Measurements from ENCODE around the gene KHNYN. TPM values are rescaled to one million over a fixed set of nuclear protein-coding genes. Genes with fewer than 3 reads are reported as not detected.

KHNYN gene
- polyA plus RNA-seq, 1 experiment, result 19.7 TPM

DNA sequence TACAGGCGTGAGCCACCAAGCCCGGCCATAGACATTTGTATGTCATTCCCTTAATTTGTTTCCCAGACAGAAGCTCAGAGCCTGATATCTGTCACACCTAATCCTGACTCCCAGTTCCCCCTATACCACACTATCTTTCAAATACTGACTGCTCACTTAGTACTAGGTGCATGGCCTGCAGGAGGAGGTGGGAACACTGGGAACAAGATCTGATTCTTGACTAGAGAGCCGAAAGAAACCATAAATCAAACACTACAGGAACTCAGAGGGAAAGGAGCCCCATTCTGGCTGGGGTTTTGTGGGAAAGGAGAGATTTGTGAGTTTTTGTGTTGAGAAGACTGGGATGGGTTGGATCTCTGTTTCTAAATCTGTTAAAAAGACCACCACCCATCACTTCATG is 4.9 kb downstream of the KHNYN start:
- H3K36me3 ChIP-seq (ENCODE audit: control insufficient read depth, insufficient read depth, low read length), result peaks cover 32% of the 10 kb centered on the region
- TF ChIP-seq, protein P1, sequence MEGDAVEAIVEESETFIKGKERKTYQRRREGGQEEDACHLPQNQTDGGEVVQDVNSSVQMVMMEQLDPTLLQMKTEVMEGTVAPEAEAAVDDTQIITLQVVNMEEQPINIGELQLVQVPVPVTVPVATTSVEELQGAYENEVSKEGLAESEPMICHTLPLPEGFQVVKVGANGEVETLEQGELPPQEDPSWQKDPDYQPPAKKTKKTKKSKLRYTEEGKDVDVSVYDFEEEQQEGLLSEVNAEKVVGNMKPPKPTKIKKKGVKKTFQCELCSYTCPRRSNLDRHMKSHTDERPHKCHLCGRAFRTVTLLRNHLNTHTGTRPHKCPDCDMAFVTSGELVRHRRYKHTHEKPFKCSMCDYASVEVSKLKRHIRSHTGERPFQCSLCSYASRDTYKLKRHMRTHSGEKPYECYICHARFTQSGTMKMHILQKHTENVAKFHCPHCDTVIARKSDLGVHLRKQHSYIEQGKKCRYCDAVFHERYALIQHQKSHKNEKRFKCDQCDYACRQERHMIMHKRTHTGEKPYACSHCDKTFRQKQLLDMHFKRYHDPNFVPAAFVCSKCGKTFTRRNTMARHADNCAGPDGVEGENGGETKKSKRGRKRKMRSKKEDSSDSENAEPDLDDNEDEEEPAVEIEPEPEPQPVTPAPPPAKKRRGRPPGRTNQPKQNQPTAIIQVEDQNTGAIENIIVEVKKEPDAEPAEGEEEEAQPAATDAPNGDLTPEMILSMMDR (IDR thresholded peaks at IDR 0.05; ENCODE audit: insufficient read depth, low read depth, low read length), result no peak
- no peaks in the 10 kb centered on the region for H3K27me3 ChIP-seq (ENCODE audit: control insufficient read depth, insufficient read depth, low read length)
- no peak for DNase-seq (ENCODE audit: low read depth)
- ChIA-PET CTCF (interaction anchor here (1.1 to 11.6 kb wide), 6 partner anchors 23 to 122 kb away, joined by 3 to 491 read pairs (median 14); partner anchors contain the start of genes ADCY4 and RIPK3), POLR2A (no interaction called here)
- no peak overlapping the region for H3K4me3 ChIP-seq (ENCODE audit: low read depth, low read length)

DNA sequence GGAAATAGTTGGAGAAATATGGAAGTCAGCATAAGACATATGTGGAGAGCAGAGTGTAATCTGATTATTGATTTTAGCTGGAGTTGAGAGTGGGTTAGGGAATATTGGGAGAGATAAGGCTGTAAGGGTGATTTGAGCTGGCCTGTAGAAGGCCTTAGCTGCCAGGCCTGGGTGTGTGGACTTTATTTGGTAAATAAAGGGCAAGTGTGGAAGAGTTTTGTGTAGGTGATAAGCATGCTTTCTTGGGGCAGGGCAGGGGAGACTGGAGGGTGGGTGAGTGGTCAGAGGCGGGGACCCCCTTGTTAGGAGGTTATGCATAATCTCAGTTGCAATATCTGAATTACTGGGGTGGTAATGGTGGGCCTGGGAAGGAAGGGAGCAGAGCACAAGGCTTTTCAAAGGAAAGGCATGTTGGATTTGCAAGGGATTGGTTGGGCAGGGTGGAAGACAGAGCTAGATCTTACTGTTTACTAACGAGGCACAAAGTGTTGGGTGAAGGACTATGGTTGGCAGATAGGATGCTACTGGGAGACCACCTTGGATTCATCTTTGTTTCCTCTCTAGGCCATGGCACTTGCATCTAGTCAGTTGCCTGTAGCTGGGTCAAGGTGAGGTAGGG is 5.5 kb downstream of the KHNYN start:
- no peak for DNase-seq (ENCODE audit: low read depth)
- Histone ChIP-seq H3K4me3 (ENCODE audit: low read depth, low read length) (no peak overlapping the region), H3K27me3 (ENCODE audit: control insufficient read depth, insufficient read depth, low read length) (no peaks in the 10 kb centered on the region), H3K36me3 (ENCODE audit: control insufficient read depth, insufficient read depth, low read length) (peaks cover 38% of the 10 kb centered on the region)
- POLR2A ChIA-PET, result no interaction called here
- CTCF ChIA-PET, result interaction anchor here (0.6 to 11.6 kb wide), 14 partner anchors 16 to 377 kb away, joined by 3 to 491 read pairs (median 8); partner anchors contain the start of genes ADCY4, CIDEB, LTB4R2 and RIPK3
- TF ChIP-seq, protein P1 (IDR thresholded peaks at IDR 0.05; ENCODE audit: insufficient read depth, low read depth, low read length), result no peak

- H3K4me3 ChIP-seq (ENCODE audit: low read depth, low read length), result no peak overlapping the region
- peaks cover 42% of the 10 kb centered on the region for H3K36me3 ChIP-seq (ENCODE audit: control insufficient read depth, insufficient read depth, low read length)
- ChIA-PET CTCF (interaction anchor here (0.6 to 11.6 kb wide), 18 partner anchors 12 to 378 kb away, joined by 3 to 491 read pairs (median 6); partner anchors contain the start of genes ADCY4, CIDEB, LTB4R2 and RIPK3), POLR2A (no interaction called here)
- no peaks in the 10 kb centered on the region for H3K27me3 ChIP-seq (ENCODE audit: control insufficient read depth, insufficient read depth, low read length)
- TF ChIP-seq, protein P1 (IDR thresholded peaks at IDR 0.05; ENCODE audit: insufficient read depth, low read depth, low read length), result no peak
- no peak for DNase-seq (ENCODE audit: low read depth)
Observed at GRCh38 chr14:24435998-24436354, 6.2 kb downstream of the KHNYN start.

DNA sequence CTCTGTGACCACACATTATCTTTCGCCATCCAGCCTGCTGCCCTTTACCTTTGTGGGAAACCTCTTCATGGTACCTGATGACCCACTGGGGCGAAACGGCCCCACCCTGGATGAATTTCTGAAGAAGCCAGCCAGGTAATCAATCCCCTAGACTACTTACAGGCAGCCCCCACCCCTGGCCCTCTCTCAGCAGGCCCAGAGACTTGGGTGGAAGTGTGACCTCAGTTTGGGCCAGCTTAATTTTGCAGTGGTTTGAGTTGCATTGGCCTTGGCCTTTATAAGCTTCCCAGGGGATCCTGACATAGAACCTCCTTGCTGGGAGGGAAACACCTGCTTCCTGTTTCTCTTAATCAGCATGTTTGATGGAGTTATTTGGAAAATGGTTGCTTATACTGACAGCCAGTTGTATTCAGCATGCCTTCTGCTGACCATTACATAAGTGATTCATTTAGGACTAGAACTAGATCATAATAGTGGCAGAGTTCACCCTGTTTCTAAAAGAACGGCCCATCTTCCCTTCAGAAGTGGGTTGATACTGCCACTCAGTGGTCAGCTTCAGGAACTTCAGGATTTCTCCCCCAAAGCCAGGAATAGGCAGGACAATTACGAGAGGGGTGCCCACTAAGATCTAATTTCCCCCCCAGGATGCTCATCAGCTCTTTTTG is 6.7 kb downstream of the KHNYN start:
- H3K4me3 ChIP-seq (ENCODE audit: low read depth, low read length), result no peak overlapping the region
- H3K27me3 ChIP-seq (ENCODE audit: control insufficient read depth, insufficient read depth, low read length), result no peaks in the 10 kb centered on the region
- ChIA-PET POLR2A (interaction anchor here (1.9 kb wide), 1 partner anchor 102 kb away, joined by 9 read pairs; the partner anchor contains the start of gene ADCY4), CTCF (interaction anchor here (0.9 to 11.6 kb wide), 21 partner anchors 9 to 194 kb away, joined by 3 to 491 read pairs (median 6); partner anchors contain the start of genes ADCY4, CIDEB, LTB4R2 and RIPK3)
- DNase-seq (ENCODE audit: low read depth), result no peak
- peaks cover 41% of the 10 kb centered on the region for H3K36me3 ChIP-seq (ENCODE audit: control insufficient read depth, insufficient read depth, low read length)
- TF ChIP-seq, protein P1 (IDR thresholded peaks at IDR 0.05; ENCODE audit: insufficient read depth, low read depth, low read length), result peak; percentile 77
